ENCODE results near the gene ZDHHC20.

GRCh38 chr13:21395953-21396352 is 63.1 kb downstream of the ZDHHC20 start:
- TF ChIP-seq CTCF (IDR thresholded peaks at IDR 0.05 in 4 of 5, conservative IDR thresholded peaks at IDR 0.05 in 1 of 5): no peak
- no peak for TF ChIP-seq POLR2A (IDR thresholded peaks at IDR 0.05)
